ENCODE measurements around the gene TMEM178B. TPM values are rescaled to one million over a fixed set of nuclear protein-coding genes. Genes with fewer than 3 reads are reported as not detected.

The TMEM178B gene
- total RNA-seq, 1 experiment from 2014 or later, result 0.39 TPM

DNA sequence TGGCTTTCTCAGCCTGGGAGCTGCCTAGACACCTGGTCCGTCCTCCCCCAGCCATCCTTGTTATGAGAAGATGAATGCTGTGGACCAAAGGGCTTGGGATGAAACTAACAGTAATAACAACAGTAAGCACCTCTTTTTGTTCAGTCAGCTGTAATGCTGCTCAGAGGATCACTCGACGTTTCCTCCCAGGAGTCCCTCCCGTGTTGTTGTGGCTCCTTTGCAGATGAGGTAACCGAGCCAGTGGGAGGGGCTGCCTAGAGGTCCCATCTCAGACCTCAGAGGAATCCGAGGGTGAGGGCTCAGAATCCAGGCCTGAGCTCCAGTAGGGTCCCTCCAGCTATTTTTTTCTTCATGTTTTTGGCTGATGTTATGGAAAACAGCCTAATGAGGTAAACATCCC lies 145.1 kb downstream of the TMEM178B start:
- H3K4me1 ChIP-seq (ENCODE audit: control insufficient read depth, insufficient read depth, low read length), result no peaks in the 10 kb centered on the region
- no peak for DNase-seq (ENCODE audit: low read depth, low spot score)
- H3K4me3 ChIP-seq (ENCODE audit: low read depth in 2 of 2, low read length in 2 of 2), result no peak overlapping the region
- in situ Hi-C loops (cut with HindIII; ENCODE audit: low pct_unique_long_range_greater_than_20kb, low sequenced_read_pairs), result no loop called here
- BruUV-seq (replicated peaks), result no TSS peak
- no peak for ATAC-seq
- H3K27ac ChIP-seq (ENCODE audit: low read length), result no peak overlapping the region
- ChIA-PET POLR2A (no interaction called here), CTCF (no interaction called here)
- H3K27me3 ChIP-seq (ENCODE audit: control insufficient read depth, insufficient read depth, low read length), result no peaks in the 10 kb centered on the region; the same call in 1 of the 2 replicates
- intact Hi-C loops (cut with micrococcal nuclease; ENCODE audit: unreplicated experiment), result no loop called here
- no peak for TF ChIP-seq TCF7L2 (IDR thresholded peaks at IDR 0.05; ENCODE audit: low read depth, low read length)
- no peak for TF ChIP-seq SIN3A (IDR thresholded peaks at IDR 0.05; ENCODE audit: borderline replicate concordance, insufficient read depth, low read depth, low read length)
- no peak for TF ChIP-seq POLR2AphosphoS5 (IDR thresholded peaks at IDR 0.05; ENCODE audit: low read depth, low read length)
- TF ChIP-seq, protein P1, sequence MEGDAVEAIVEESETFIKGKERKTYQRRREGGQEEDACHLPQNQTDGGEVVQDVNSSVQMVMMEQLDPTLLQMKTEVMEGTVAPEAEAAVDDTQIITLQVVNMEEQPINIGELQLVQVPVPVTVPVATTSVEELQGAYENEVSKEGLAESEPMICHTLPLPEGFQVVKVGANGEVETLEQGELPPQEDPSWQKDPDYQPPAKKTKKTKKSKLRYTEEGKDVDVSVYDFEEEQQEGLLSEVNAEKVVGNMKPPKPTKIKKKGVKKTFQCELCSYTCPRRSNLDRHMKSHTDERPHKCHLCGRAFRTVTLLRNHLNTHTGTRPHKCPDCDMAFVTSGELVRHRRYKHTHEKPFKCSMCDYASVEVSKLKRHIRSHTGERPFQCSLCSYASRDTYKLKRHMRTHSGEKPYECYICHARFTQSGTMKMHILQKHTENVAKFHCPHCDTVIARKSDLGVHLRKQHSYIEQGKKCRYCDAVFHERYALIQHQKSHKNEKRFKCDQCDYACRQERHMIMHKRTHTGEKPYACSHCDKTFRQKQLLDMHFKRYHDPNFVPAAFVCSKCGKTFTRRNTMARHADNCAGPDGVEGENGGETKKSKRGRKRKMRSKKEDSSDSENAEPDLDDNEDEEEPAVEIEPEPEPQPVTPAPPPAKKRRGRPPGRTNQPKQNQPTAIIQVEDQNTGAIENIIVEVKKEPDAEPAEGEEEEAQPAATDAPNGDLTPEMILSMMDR (IDR thresholded peaks at IDR 0.05), result no peak
- TF ChIP-seq, protein P2, sequence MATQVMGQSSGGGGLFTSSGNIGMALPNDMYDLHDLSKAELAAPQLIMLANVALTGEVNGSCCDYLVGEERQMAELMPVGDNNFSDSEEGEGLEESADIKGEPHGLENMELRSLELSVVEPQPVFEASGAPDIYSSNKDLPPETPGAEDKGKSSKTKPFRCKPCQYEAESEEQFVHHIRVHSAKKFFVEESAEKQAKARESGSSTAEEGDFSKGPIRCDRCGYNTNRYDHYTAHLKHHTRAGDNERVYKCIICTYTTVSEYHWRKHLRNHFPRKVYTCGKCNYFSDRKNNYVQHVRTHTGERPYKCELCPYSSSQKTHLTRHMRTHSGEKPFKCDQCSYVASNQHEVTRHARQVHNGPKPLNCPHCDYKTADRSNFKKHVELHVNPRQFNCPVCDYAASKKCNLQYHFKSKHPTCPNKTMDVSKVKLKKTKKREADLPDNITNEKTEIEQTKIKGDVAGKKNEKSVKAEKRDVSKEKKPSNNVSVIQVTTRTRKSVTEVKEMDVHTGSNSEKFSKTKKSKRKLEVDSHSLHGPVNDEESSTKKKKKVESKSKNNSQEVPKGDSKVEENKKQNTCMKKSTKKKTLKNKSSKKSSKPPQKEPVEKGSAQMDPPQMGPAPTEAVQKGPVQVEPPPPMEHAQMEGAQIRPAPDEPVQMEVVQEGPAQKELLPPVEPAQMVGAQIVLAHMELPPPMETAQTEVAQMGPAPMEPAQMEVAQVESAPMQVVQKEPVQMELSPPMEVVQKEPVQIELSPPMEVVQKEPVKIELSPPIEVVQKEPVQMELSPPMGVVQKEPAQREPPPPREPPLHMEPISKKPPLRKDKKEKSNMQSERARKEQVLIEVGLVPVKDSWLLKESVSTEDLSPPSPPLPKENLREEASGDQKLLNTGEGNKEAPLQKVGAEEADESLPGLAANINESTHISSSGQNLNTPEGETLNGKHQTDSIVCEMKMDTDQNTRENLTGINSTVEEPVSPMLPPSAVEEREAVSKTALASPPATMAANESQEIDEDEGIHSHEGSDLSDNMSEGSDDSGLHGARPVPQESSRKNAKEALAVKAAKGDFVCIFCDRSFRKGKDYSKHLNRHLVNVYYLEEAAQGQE (IDR thresholded peaks at IDR 0.05; ENCODE audit: insufficient read depth in 1 of 2, low read depth in 2 of 2, low read length in 1 of 2), result no peak
- no peaks in the 10 kb centered on the region for H3K9me3 ChIP-seq (ENCODE audit: control insufficient read depth, insufficient read depth, low read depth, low read length)
- H3K36me3 ChIP-seq (ENCODE audit: control insufficient read depth, insufficient read depth, low read length), result no peaks in the 10 kb centered on the region

DNA sequence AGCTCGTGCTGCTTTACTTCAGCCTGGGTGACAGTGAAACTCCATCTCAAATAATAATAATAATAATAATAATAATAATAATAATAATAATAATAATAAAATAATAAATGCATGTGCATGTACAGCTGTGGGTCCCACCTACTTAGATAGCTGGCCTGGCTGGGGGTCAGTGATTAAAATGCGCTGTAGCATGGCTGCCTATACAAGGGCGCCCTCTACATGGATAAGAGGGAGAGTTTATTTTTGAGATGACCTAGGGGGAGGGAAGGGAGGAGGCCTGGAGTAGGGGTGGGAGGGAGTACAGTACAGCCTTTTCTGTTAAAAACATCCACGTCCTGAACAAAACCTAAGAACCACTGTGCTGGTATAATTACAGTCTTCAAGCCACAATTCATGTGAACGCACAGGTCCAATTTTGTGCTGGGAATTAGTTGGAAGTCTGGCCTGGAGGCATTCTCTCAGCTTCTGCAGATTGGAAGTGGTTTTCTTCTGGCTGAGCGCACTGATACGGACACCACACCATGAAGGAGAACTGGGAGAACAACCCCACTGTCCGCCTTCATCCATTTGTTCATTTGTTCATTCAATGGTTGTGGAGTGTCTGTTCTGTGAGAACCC lies 146.5 kb downstream of the TMEM178B start:
- in situ Hi-C loops (cut with HindIII; ENCODE audit: low pct_unique_long_range_greater_than_20kb, low sequenced_read_pairs) (no loop called here), intact Hi-C loops (cut with micrococcal nuclease; ENCODE audit: unreplicated experiment) (no loop called here)
- POLR2A ChIA-PET, result no interaction called here
- BruUV-seq (replicated peaks), result no TSS peak
- TF ChIP-seq, protein P1 (IDR thresholded peaks at IDR 0.05), result peak; percentile 22; the same call in 1 of the 2 replicates
- TF ChIP-seq, protein P2 (IDR thresholded peaks at IDR 0.05; ENCODE audit: insufficient read depth in 1 of 2, low read depth in 2 of 2, low read length in 1 of 2), result no peak
- Histone ChIP-seq H3K9me3 (ENCODE audit: control insufficient read depth, insufficient read depth, low read depth, low read length) (no peaks in the 10 kb centered on the region), H3K27me3 (ENCODE audit: control insufficient read depth, insufficient read depth, low read length) (no peaks in the 10 kb centered on the region; the same call in 1 of the 2 replicates), H3K4me1 (ENCODE audit: control insufficient read depth, insufficient read depth, low read length) (no peaks in the 10 kb centered on the region), H3K36me3 (ENCODE audit: control insufficient read depth, insufficient read depth, low read length) (no peaks in the 10 kb centered on the region), H3K4me3 (ENCODE audit: low read depth in 2 of 2, low read length in 2 of 2) (no peak overlapping the region), H3K27ac (ENCODE audit: low read length) (no peak overlapping the region)
- ATAC-seq, result no peak
- DNase-seq (ENCODE audit: low read depth, low spot score), result no peak
- CTCF ChIA-PET, result no interaction called here

Measured in Panc1 (cell line).